NCI-H446 (cell line): ENCODE results near the gene CRYGS.

Experiments used
- DNase-seq, 2 experiments: peaks; one replicate each; lab custom pipeline; 2025; lab: John Stamatoyannopoulos, UW

The CRYGS gene

GRCh38 chr3:186493525-186494255 is 50.5 kb downstream of the CRYGS start:
- no peak for DNase-seq

- peak in 1 of 2 experiments; percentile 59 for DNase-seq
Observed at GRCh38 chr3:186492385-186492984, 51.7 kb downstream of the CRYGS start.

- no peak for DNase-seq
Observed at GRCh38 chr3:186489507-186489906, 54.7 kb downstream of the CRYGS start.
